HG02973 (cell line): Measurements from ENCODE around the gene WDR64.
"Not testable (repeated sequence)": the region's sequence is repeated elsewhere in the genome, so short reads cannot be mapped to it uniquely, and the experiment has no call there.

Source experiments
- ATAC-seq: cut with Tn5 transposase; IDR thresholded peaks from one replicate; pipeline ENCODE4 v1.9.1; 2021; ENCODE audit warnings: moderate library complexity; ENCODE audit not compliant: unreplicated experiment

Gene WDR64

GRCh38 chr1:241698177-241698576 lies 46.1 kb downstream of the WDR64 start:
- no peak for ATAC-seq

GRCh38 chr1:241701483-241702295 lies 49.6 kb downstream of the WDR64 start:
- ATAC-seq = no peak

- ATAC-seq = no peak
Measured at GRCh38 chr1:241702442-241703373, 50.6 kb downstream of the WDR64 start.

- not testable (repeated sequence) for ATAC-seq
Measured at GRCh38 chr1:241703739-241704138, 51.7 kb downstream of the WDR64 start.

GRCh38 chr1:241706257-241706656 lies 54.2 kb downstream of the WDR64 start:
- no peak for ATAC-seq

- ATAC-seq = no peak
Measured at GRCh38 chr1:241706967-241707366, 54.9 kb downstream of the WDR64 start.

GRCh38 chr1:241707442-241707841 lies 55.4 kb downstream of the WDR64 start:
- no peak for ATAC-seq

GRCh38 chr1:241711326-241711725 lies 59.2 kb downstream of the WDR64 start:
- ATAC-seq = no peak

- ATAC-seq = no peak
Measured at GRCh38 chr1:241713316-241713715, 61.2 kb downstream of the WDR64 start.

GRCh38 chr1:241714321-241715218 lies 62.5 kb downstream of the WDR64 start:
- no peak for ATAC-seq

GRCh38 chr1:241715435-241715834 lies 63.4 kb downstream of the WDR64 start:
- ATAC-seq = no peak

- ATAC-seq = no peak
Measured at GRCh38 chr1:241715956-241716355, 63.9 kb downstream of the WDR64 start.

GRCh38 chr1:241716915-241717656 lies 65.0 kb downstream of the WDR64 start:
- ATAC-seq = no peak

GRCh38 chr1:241717975-241718374 lies 65.9 kb downstream of the WDR64 start:
- no peak for ATAC-seq

- ATAC-seq = no peak
Measured at GRCh38 chr1:241721011-241721410, 68.9 kb downstream of the WDR64 start.

- ATAC-seq = no peak
Measured at GRCh38 chr1:241722947-241723346, 70.9 kb downstream of the WDR64 start.

- ATAC-seq = no peak
Measured at GRCh38 chr1:241724741-241725356, 72.8 kb downstream of the WDR64 start.

- no peak for ATAC-seq
Measured at GRCh38 chr1:241730031-241730430, 78.0 kb downstream of the WDR64 start.

GRCh38 chr1:241733899-241734298 lies 81.8 kb downstream of the WDR64 start:
- ATAC-seq = no peak

- no peak for ATAC-seq
Measured at GRCh38 chr1:241734533-241734932, 82.5 kb downstream of the WDR64 start.
